OCI-M1 (cell line): ENCODE data around the gene HECTD2.
"Not testable (repeated sequence)": the region's sequence is repeated elsewhere in the genome, so short reads cannot be mapped to it uniquely, and the experiment has no call there.

Experiments
- DNase-seq: peaks from one replicate; lab custom pipeline; 2025; lab: John Stamatoyannopoulos, UW

Gene HECTD2

GRCh38 chr10:91409869-91410637, at the start of gene HECTD2:
Gene HECTD2, plus strand, starts transcription at chr10:91410344. Its CDS starts 95 bp downstream, at chr10:91410439.
- DNase-seq, result peak; percentile 87

GRCh38 chr10:91360461-91360860, 49.7 kb upstream of the HECTD2 start:
- no peak for DNase-seq

GRCh38 chr10:91365519-91365918, 44.6 kb upstream of the HECTD2 start:
- not testable (repeated sequence) for DNase-seq

- no peak for DNase-seq
Measured at GRCh38 chr10:91366704-91367103, 43.4 kb upstream of the HECTD2 start.

GRCh38 chr10:91367127-91367531, 43.0 kb upstream of the HECTD2 start:
- no peak for DNase-seq

- no peak for DNase-seq
Measured at GRCh38 chr10:91367558-91367957, 42.6 kb upstream of the HECTD2 start.

- DNase-seq, result peak; percentile 55
Measured at GRCh38 chr10:91369978-91370589, 40.1 kb upstream of the HECTD2 start.

- DNase-seq, result peak; percentile 60
Measured at GRCh38 chr10:91374052-91374451, 36.1 kb upstream of the HECTD2 start.

GRCh38 chr10:91378061-91378460, 32.1 kb upstream of the HECTD2 start:
- DNase-seq, result peak; percentile 86

GRCh38 chr10:91380873-91381256, 29.3 kb upstream of the HECTD2 start:
- peak; percentile 56 for DNase-seq

- DNase-seq, result peak; percentile 56
Measured at GRCh38 chr10:91381257-91381891, 28.8 kb upstream of the HECTD2 start.

- no peak for DNase-seq
Measured at GRCh38 chr10:91385306-91386085, 24.6 kb upstream of the HECTD2 start.

GRCh38 chr10:91389636-91390512, 20.3 kb upstream of the HECTD2 start:
- peak; percentile 87 for DNase-seq

- DNase-seq, result not testable (repeated sequence)
Measured at GRCh38 chr10:91390513-91390825, 19.7 kb upstream of the HECTD2 start.

GRCh38 chr10:91391920-91392319, 18.2 kb upstream of the HECTD2 start:
- DNase-seq, result no peak

- no peak for DNase-seq
Measured at GRCh38 chr10:91406322-91406721, 3.8 kb upstream of the HECTD2 start.

- DNase-seq, result peak; percentile 59
Measured at GRCh38 chr10:91409069-91409868, 875 bp upstream of the HECTD2 start.

- no peak for DNase-seq
Measured at GRCh38 chr10:91410638-91411371, 661 bp downstream of the HECTD2 start.

GRCh38 chr10:91411621-91412020, 1.5 kb downstream of the HECTD2 start:
- DNase-seq, result no peak
